Measurements from ENCODE around the gene DAW1.
"Not testable (repeated sequence)": the region's sequence is repeated elsewhere in the genome, so short reads cannot be mapped to it uniquely, and the experiment has no call there.

GRCh38 chr2:227936249-227936648 is 64.8 kb downstream of the DAW1 start:
- TF ChIP-seq CTCF (optimal IDR thresholded peaks at IDR 0.05 in 1 of 3, IDR thresholded peaks at IDR 0.05 in 1 of 3, conservative IDR thresholded peaks at IDR 0.05 in 1 of 3; ENCODE audit: extremely low read depth in 1 of 3, insufficient read depth in 2 of 3, low read length in 3 of 3); EZH2 (IDR thresholded peaks at IDR 0.05; ENCODE audit: low read length): not testable (repeated sequence)

Measured in keratinocyte (primary cell).